Endothelial cell of umbilical vein (primary cell): ENCODE results near the gene SCARF1.
"Not testable (repeated sequence)": the region's sequence is repeated elsewhere in the genome, so short reads cannot be mapped to it uniquely, and the experiment has no call there.

Experiments
- EZH2 ChIP-seq: IDR thresholded peaks from 2 replicates; pipeline ENCODE4 v1.6.1; 2012; ENCODE audit warnings: borderline replicate concordance, low read depth, mild to moderate bottlenecking, moderate library complexity, low read length, inconsistent platforms; ENCODE audit not compliant: severe bottlenecking
- JUN ChIP-seq: IDR thresholded peaks from 2 replicates; pipeline ENCODE4 v1.6.1; 2011; ENCODE audit warnings: borderline replicate concordance, low read depth; ENCODE audit not compliant: insufficient read length, insufficient read depth
- MYC ChIP-seq: IDR thresholded peaks from one replicate; pipeline ENCODE4 v1.6.1; 2011; ENCODE audit warnings: mild to moderate bottlenecking, low read depth, low read length
- POLR2AphosphoS5 ChIP-seq: IDR thresholded peaks from 2 replicates; pipeline ENCODE4 v1.6.1; 2012; ENCODE audit warnings: low read depth, mild to moderate bottlenecking, control low read depth, low read length, moderate library complexity; ENCODE audit not compliant: insufficient read depth
- TF ChIP-seq, protein P1 (sequence below): IDR thresholded peaks from 2 replicates; pipeline ENCODE4 v1.6.1; 2011; ENCODE audit not compliant: insufficient read depth, insufficient read length
- TF ChIP-seq, protein P2 (sequence below), 2 donors: IDR thresholded peaks; 1 replicate in 1 of 2; 2 replicates in 1 of 2; pipeline ENCODE4 v1.5.1; 2011; ENCODE audit warnings: low read length in 2 of 2, mild to moderate bottlenecking in 2 of 2, moderate library complexity in 2 of 2, control low read depth in 1 of 2, inconsistent platforms in 1 of 2, low read depth in 1 of 2; ENCODE audit not compliant: insufficient read depth in 1 of 2; ENCODE audit errors: extremely low read depth in 1 of 2

DNA sequence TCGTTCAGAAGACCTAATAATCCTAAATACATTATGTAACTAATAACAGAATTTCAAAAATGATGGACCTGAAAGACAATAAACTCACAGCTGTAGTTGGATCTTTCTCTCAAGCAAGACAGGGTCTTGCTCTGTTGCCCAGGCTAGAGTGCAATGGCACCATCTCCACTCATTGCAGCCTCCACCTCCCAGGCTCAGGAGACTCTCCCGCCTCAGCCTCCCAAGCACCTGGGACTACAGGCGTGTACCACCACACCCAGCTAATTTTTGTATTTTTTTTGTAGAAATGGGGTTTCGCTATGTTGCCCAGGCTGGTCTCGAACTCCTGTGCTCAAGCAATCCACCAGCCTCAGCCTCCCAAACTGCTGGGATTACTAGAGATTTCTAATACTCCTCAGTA, 18.4 kb upstream of the SCARF1 start:
- TF ChIP-seq, protein P1, sequence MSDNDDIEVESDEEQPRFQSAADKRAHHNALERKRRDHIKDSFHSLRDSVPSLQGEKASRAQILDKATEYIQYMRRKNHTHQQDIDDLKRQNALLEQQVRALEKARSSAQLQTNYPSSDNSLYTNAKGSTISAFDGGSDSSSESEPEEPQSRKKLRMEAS, result not testable (repeated sequence)
- TF ChIP-seq, protein P2, sequence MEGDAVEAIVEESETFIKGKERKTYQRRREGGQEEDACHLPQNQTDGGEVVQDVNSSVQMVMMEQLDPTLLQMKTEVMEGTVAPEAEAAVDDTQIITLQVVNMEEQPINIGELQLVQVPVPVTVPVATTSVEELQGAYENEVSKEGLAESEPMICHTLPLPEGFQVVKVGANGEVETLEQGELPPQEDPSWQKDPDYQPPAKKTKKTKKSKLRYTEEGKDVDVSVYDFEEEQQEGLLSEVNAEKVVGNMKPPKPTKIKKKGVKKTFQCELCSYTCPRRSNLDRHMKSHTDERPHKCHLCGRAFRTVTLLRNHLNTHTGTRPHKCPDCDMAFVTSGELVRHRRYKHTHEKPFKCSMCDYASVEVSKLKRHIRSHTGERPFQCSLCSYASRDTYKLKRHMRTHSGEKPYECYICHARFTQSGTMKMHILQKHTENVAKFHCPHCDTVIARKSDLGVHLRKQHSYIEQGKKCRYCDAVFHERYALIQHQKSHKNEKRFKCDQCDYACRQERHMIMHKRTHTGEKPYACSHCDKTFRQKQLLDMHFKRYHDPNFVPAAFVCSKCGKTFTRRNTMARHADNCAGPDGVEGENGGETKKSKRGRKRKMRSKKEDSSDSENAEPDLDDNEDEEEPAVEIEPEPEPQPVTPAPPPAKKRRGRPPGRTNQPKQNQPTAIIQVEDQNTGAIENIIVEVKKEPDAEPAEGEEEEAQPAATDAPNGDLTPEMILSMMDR (IDR thresholded peaks at IDR 0.05; ENCODE audit: extremely low read depth in 1 of 2, insufficient read depth in 1 of 2, low read depth in 1 of 2, low read length in 2 of 2), result not testable (repeated sequence)
- TF ChIP-seq POLR2AphosphoS5, JUN, EZH2, MYC: not testable (repeated sequence)
